Keratinocyte (primary cell): Measurements from ENCODE around the gene C19orf47.

Experiments used
- CTCF ChIP-seq, 3 experiments: IDR thresholded peaks in 1 of 3; conservative IDR thresholded peaks in 1 of 3; optimal IDR thresholded peaks in 1 of 3; 2 replicates in 2 of 3; 3 replicates in 1 of 3; pipeline versions ENCODE3 to v1.5.1; 2011; ENCODE audit warnings: low read length in 3 of 3, mild to moderate bottlenecking in 3 of 3, moderate library complexity in 2 of 3, control low read depth in 1 of 3, inconsistent platforms in 1 of 3; ENCODE audit not compliant: insufficient read depth in 2 of 3; ENCODE audit errors: extremely low read depth in 1 of 3
- EZH2 ChIP-seq: IDR thresholded peaks from one replicate; pipeline ENCODE4 v1.6.1; 2012; ENCODE audit warnings: inconsistent platforms, mild to moderate bottlenecking, low read length, moderate library complexity

GRCh38 chr19:40279761-40280607, 68.2 kb downstream of the C19orf47 start:
- TF ChIP-seq CTCF (optimal IDR thresholded peaks at IDR 0.05 in 1 of 3, IDR thresholded peaks at IDR 0.05 in 1 of 3, conservative IDR thresholded peaks at IDR 0.05 in 1 of 3; ENCODE audit: extremely low read depth in 1 of 3, insufficient read depth in 2 of 3, low read length in 3 of 3) (no peak), EZH2 (no peak)
